Natural killer cell (primary cell): Measurements from ENCODE around the gene TNFRSF25. TPM values are rescaled to one million over a fixed set of nuclear protein-coding genes. Genes with fewer than 3 reads are reported as not detected.

Experiments used
- ATAC-seq, 3 donors: fragments of 150-1000 bp in 2 of 3; fragments of 200-7000 bp in 1 of 3; cut with Tn5 transposase; 1 replicate in 1 of 3; 2 replicates in 2 of 3; pipeline ENCODE4 v1.10.0; 2021; ENCODE audit warnings: mild to moderate bottlenecking in 2 of 3, moderate library complexity in 2 of 3
- DNase-seq, 2 donors: peaks; one replicate each; pipeline versions ENCODE4 v3.0.0 to v3.0.0-alpha.2; 2013 to 2021; ENCODE audit warnings: mixed read lengths in 1 of 2
- H3K27ac ChIP-seq: one replicate; pipeline ENCODE4 v1.5.1; 2013; ENCODE audit warnings: mild to moderate bottlenecking, low read length
- H3K27me3 ChIP-seq: one replicate; pipeline ENCODE4 v1.6.1; 2013; ENCODE audit warnings: low read length; ENCODE audit not compliant: control insufficient read depth, insufficient read depth
- H3K36me3 ChIP-seq: one replicate; pipeline ENCODE4 v1.6.1; 2013; ENCODE audit warnings: low read length; ENCODE audit not compliant: control insufficient read depth, insufficient read depth
- H3K4me1 ChIP-seq: one replicate; pipeline ENCODE4 v1.6.1; 2013; ENCODE audit warnings: low read length; ENCODE audit not compliant: control insufficient read depth, insufficient read depth
- H3K4me3 ChIP-seq: one replicate; pipeline ENCODE4 v1.5.1; 2013; ENCODE audit warnings: low read length
- H3K9me3 ChIP-seq: one replicate; pipeline ENCODE4 v1.6.1; 2013; ENCODE audit warnings: low read length; ENCODE audit not compliant: control insufficient read depth, insufficient read depth
- H3K27ac Mint-ChIP-seq, 2 donors: one replicate each; pipeline ENCODE4 v1.8.0; 2022; ENCODE audit warnings: mild to moderate bottlenecking in 2 of 2, mixed read lengths in 2 of 2, moderate library complexity in 1 of 2
- H3K27me3 Mint-ChIP-seq, 2 donors: one replicate each; pipeline ENCODE4 v1.8.0; 2022; ENCODE audit warnings: low read depth in 2 of 2, mixed read lengths in 2 of 2
- H3K36me3 Mint-ChIP-seq: one replicate; pipeline ENCODE4 v1.8.0; 2022; ENCODE audit warnings: mixed read lengths
- H3K4me1 Mint-ChIP-seq, 2 donors: one replicate each; pipeline ENCODE4 v1.8.0; 2022; ENCODE audit warnings: mixed read lengths in 2 of 2
- H3K4me3 Mint-ChIP-seq: one replicate; pipeline ENCODE4 v1.8.0; 2022; ENCODE audit warnings: mild to moderate bottlenecking, moderate library complexity, mixed read lengths
- H3K9me3 Mint-ChIP-seq, 2 donors: one replicate each; pipeline ENCODE4 v1.8.0; 2022; ENCODE audit warnings: mixed read lengths in 2 of 2
- CTCF ChIP-seq: fragments of 200-600 bp; IDR thresholded peaks from one replicate; pipeline ENCODE4 v1.8.0; 2022; ENCODE audit warnings: antibody characterized with exemption
- WGBS: methylation state at CpG from one replicate; pipeline ENCODE4 v1.1.7; 2013; ENCODE audit warnings: missing lambda C conversion rate; ENCODE audit not compliant: insufficient coverage; 5-methylcytosine and 5-hydroxymethylcytosine counted together
- intact Hi-C: fragments of 100-400 bp; cut with micrococcal nuclease; formaldehyde crosslinking; loops from one replicate; pipeline ENCODE4 v1.14.2; 2022
- total RNA-seq, 4 donors: library from RNA; stranded (reverse); fragments of 120-200 nt in 1 of 4; gene quantifications; one replicate each; pipeline versions ENCODE4 v1.2.3 to v1.2.4, GENCODE V29; 2013 to 2022

Gene TNFRSF25
- total RNA-seq, 3 donors from 2014 or later (not counting 1 experiment from before 2014, with no cell fraction given) = 14.5 to 41.5 (median 19.9) TPM

GRCh38 chr1:6496365-6496721 is 30.4 kb upstream of the TNFRSF25 start:
- Mint-ChIP-seq H3K4me3 (peak overlapping the region; percentile 25), H3K9me3 (no peaks in the 10 kb centered on the region), H3K36me3 (no peaks in the 10 kb centered on the region), H3K4me1 (peaks cover 12 to 13% of the 10 kb centered on the region in 2 donors), H3K27ac (no peak overlapping the region), H3K27me3 (peaks cover 7 to 22% of the 10 kb centered on the region in 2 donors)
- 50% methylated on average over 13 of the region's 13 CpGs for WGBS
- intact Hi-C loops = no loop called here
- Histone ChIP-seq H3K4me3 (no peak overlapping the region), H3K27ac (no peak overlapping the region), H3K36me3 (no peaks in the 10 kb centered on the region), H3K27me3 (peaks cover 9% of the 10 kb centered on the region), H3K4me1 (peaks cover 21% of the 10 kb centered on the region), H3K9me3 (no peaks in the 10 kb centered on the region)
- ATAC-seq (no peak), DNase-seq (no peak)
- TF ChIP-seq CTCF = no peak

GRCh38 chr1:6495540-6496364 is 29.8 kb upstream of the TNFRSF25 start:
- intact Hi-C loops = no loop called here
- ATAC-seq (no peak), DNase-seq (peak in 1 of 2 donors; percentile 15)
- Histone ChIP-seq H3K27ac (no peak overlapping the region), H3K4me1 (peaks cover 27% of the 10 kb centered on the region), H3K9me3 (no peaks in the 10 kb centered on the region), H3K36me3 (no peaks in the 10 kb centered on the region), H3K27me3 (peaks cover 9% of the 10 kb centered on the region), H3K4me3 (no peak overlapping the region)
- Mint-ChIP-seq H3K27ac (no peak overlapping the region), H3K36me3 (no peaks in the 10 kb centered on the region), H3K9me3 (no peaks in the 10 kb centered on the region), H3K4me1 (peaks cover 13 to 16% of the 10 kb centered on the region in 2 donors), H3K4me3 (no peak overlapping the region), H3K27me3 (peaks cover 8 to 21% of the 10 kb centered on the region in 2 donors)
- WGBS = 76% methylated on average over 14 of the region's 14 CpGs
- no peak for TF ChIP-seq CTCF

- DNase-seq = peak in 1 of 2 donors; percentile 44
- Histone ChIP-seq H3K4me3 (no peak overlapping the region), H3K27me3 (peaks cover 15% of the 10 kb centered on the region), H3K9me3 (no peaks in the 10 kb centered on the region), H3K36me3 (no peaks in the 10 kb centered on the region), H3K4me1 (peaks cover 34% of the 10 kb centered on the region), H3K27ac (no peak overlapping the region)
- no peak for ATAC-seq
- H3K4me1 Mint-ChIP-seq = peaks cover 13 to 19% of the 10 kb centered on the region in 2 donors
- no peak for TF ChIP-seq CTCF
- H3K36me3 Mint-ChIP-seq = no peaks in the 10 kb centered on the region
- no peak overlapping the region for H3K27ac Mint-ChIP-seq
- 41% methylated on average over 8 of the region's 13 CpGs for WGBS
- peaks cover 8 to 23% of the 10 kb centered on the region in 2 donors for H3K27me3 Mint-ChIP-seq
- intact Hi-C loops = no loop called here
- H3K9me3 Mint-ChIP-seq = no peaks in the 10 kb centered on the region
- H3K4me3 Mint-ChIP-seq = no peak overlapping the region
These were observed 29.1 kb upstream of the TNFRSF25 start for GRCh38 chr1:6495041-6495441.
